ENCODE results near the gene ZC3H12D.

Gene ZC3H12D

DNA sequence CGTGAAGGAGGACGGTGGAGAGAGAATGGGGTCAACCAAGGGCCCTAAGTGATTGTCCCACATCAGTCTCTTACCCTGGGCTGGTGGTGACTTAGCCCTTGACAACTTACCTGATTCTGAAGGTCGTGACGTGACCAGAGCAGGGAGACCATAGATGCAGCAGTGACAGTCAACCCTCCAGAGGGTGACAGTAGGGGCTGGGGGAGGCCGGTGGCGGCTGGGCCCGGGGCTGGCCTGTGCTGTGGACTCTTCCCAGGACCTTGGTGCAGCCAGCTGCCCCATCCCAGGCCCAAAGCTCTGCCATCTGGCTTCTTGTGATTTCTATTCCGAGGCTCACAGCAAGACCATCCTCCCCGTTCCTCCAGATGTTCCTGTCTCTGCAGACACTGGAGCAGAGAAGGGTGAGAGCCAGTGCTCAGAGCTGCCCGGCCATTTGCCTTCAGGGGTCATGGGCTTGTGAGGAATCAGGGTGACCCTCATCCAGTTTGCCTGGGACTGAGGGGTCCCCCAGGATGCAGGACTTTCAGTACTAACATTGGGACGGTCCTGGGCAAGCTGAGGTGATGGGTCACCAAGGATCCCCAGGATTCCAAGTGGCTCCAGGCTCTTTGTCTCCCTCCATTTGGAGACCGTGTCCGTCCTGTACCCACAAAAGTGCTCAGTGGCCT is 48.8 kb downstream of the ZC3H12D start:
- ATAC-seq (replicated peaks) = no peak
- Mint-ChIP-seq H3K4me1 (peaks cover 34 to 39% of the 10 kb centered on the region in 2 donors), H3K36me3 (no peaks in the 10 kb centered on the region), H3K27me3 (no peaks in the 10 kb centered on the region), H3K4me3 (no peak overlapping the region), H3K27ac (no peak overlapping the region), H3K9me3 (no peaks in the 10 kb centered on the region)
- DNase-seq = no peak

DNA sequence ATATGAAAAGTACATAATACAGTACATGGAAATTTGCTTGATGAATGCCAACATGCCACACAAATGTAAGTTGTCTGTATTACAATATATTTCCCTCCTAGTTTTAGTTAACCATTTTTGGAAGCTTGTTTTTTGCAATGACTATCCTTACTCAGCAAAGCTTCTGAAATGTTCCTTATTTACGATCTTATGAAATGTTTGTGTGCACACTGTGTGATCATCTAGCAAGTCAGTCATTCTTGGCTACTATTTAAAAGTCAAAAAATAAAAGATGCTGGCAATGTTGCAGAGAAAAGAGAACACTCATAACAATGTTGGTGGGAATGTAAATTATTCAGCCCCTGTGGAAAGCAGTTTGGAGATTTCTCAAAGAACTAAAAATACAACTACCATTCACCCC is 50.9 kb downstream of the ZC3H12D start:
- ATAC-seq (replicated peaks) = no peak
- Mint-ChIP-seq H3K36me3 (no peaks in the 10 kb centered on the region), H3K4me1 (peaks cover 20 to 23% of the 10 kb centered on the region in 2 donors), H3K27ac (no peak overlapping the region), H3K4me3 (no peak overlapping the region), H3K27me3 (no peaks in the 10 kb centered on the region), H3K9me3 (no peaks in the 10 kb centered on the region)
- DNase-seq = no peak

- Mint-ChIP-seq H3K36me3 (no peaks in the 10 kb centered on the region), H3K4me1 (peaks cover 15 to 19% of the 10 kb centered on the region in 2 donors), H3K4me3 (no peak overlapping the region), H3K9me3 (no peaks in the 10 kb centered on the region), H3K27me3 (no peaks in the 10 kb centered on the region), H3K27ac (no peak overlapping the region)
- no peak for ATAC-seq (replicated peaks)
- no peak for DNase-seq
Observed at GRCh38 chr6:149433405-149433804, 51.4 kb downstream of the ZC3H12D start.

DNA sequence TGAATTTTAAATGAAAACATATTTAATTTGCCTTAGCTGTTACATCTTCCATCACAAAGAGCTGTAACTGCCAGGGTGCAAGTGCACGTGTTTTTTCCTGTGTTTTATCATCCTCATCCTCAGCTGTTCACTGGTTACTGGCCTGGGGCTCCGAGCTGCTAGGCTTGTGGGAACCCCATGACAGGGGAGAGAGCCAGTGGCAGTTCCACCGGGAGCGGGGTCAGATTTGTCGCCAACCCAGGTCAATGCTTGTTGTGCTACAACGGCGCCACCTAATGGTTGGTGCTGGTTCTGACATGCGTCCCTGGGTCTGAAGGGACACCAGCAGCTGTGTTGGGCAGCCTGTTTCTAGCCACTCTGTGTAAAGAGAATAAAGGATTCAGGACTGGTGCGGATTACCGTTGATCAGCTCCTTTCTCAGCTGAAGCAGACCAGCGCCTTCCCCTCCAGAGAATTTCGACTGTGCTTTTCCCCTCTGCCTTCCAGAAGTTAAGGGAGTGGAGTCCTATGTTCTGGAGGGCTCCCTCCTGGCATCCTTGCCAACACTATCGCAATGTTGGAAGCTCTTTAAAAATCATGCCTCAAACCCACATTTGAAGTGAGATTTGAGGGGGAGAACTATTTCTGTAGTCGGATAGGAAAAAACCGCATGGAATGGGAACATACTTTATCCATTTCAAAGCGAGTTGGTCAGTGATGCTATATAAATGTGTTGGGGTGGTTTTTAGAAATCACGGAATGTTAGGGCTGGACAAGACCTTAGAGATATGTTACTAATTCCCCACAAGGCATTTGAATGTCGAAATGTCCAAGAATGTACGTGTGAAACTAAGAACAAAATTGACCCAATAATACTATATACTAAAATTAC is 52.7 kb downstream of the ZC3H12D start:
- H3K9me3 Mint-ChIP-seq = no peaks in the 10 kb centered on the region
- ATAC-seq (replicated peaks) (peak; percentile 98 to 99), DNase-seq (peak; percentile 83)
- H3K27ac Mint-ChIP-seq = peak overlapping the region; percentile 51
- peaks cover 4 to 6% of the 10 kb centered on the region in 2 donors for H3K4me1 Mint-ChIP-seq
- H3K36me3 Mint-ChIP-seq = no peaks in the 10 kb centered on the region
- H3K4me3 Mint-ChIP-seq = peak overlapping the region; percentile 56 to 74
- no peaks in the 10 kb centered on the region for H3K27me3 Mint-ChIP-seq

DNA sequence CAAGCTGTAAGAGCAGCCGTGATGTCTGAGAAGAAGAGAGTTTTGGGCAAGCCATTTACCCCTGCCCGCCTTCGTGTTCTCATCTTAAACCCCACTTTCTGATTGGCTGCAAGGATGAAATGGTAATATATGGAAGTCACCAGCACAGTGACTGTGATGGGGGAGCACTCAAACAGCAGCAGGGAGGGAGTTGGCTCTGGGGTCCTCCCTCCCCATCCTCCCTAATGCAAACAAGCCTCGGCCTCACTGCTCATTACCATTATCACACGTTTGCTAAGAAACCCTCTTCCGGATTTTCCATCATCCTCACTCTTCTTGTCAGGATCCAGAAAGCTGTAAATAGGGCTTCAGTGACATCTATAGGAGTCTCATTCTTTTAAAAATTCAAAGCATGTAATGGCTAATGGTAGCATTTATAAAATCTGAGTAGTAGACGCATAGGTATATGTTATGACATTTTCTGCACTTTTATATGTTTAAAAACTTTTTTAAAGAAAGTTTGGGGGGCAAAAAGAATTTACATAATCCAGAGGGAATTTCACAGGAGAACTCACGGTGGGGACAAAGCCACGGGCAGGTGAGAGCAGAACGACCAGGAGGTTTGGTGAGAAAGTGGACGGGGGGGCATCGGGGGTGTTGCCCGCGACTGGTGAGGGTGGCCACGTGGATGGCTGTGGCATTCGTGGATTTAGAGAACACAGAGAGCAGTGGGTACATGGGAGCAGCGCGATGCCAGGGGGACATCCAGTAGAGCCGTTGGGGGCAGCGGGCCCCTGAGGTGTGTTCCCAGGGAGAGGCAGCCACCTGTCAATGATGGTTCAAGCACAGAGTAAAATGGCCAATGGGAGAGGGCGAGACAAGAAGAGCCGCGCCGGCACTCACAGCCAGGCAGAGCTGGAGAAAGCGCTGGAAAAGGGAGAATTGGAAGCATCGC is 55.1 kb downstream of the ZC3H12D start:
- DNase-seq (no peak), ATAC-seq (replicated peaks) (no peak)
- Mint-ChIP-seq H3K4me3 (no peak overlapping the region), H3K36me3 (no peaks in the 10 kb centered on the region), H3K27me3 (no peaks in the 10 kb centered on the region), H3K9me3 (no peaks in the 10 kb centered on the region), H3K4me1 (peaks cover 4 to 5% of the 10 kb centered on the region in 2 donors), H3K27ac (peak overlapping the region; percentile 59)

DNA sequence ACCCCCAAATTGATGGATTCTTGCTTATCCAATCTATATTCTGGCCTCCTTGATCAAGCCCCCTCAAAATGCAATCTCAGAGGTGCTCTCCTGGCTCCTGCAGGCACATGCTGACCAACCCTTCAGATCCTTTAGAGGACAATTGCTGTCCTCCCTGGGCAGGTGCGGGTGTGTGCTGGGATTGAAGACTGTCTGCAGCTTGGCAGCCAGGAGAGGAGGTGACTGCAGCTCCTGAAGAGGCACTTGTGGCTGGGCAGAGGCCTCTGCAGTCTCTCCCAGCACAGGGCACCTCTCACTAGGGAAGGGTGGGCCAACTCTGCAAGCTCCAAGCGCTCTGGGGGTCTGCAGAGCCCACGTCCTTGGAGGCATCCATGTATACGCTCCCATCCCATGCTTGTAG is 56.2 kb downstream of the ZC3H12D start:
- H3K4me1 Mint-ChIP-seq = peaks cover 5% of the 10 kb centered on the region in 2 donors
- no peak for ATAC-seq (replicated peaks)
- no peak overlapping the region for H3K4me3 Mint-ChIP-seq
- no peaks in the 10 kb centered on the region for H3K36me3 Mint-ChIP-seq
- H3K27me3 Mint-ChIP-seq = peaks cover 0 to under 1% of the 10 kb centered on the region in 2 donors
- H3K9me3 Mint-ChIP-seq = no peaks in the 10 kb centered on the region
- no peak for DNase-seq
- no peak overlapping the region for H3K27ac Mint-ChIP-seq

DNA sequence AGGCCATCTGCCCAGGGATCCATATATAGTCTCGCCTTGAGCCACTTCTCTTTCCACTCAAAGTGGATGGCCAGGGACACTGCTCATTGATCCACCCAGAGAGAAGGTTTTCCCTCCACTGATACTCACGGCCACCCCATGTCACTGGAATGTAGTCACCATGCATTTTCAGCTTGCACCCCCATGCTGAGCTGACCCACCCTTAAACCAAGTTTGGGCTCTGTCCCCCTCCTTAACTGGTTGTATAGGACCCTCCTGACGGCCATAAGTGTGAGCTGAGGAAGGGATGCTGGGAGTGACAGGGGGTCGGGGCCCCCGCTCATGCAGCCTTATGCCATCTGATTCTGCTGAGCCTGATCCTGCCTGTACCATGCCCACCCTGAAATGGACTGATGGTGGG is 59.1 kb downstream of the ZC3H12D start:
- DNase-seq = no peak
- no peak for ATAC-seq (replicated peaks)
- Mint-ChIP-seq H3K27ac (peak overlapping the region; percentile 28), H3K36me3 (no peaks in the 10 kb centered on the region), H3K9me3 (no peaks in the 10 kb centered on the region), H3K4me1 (peaks cover 0 to 3% of the 10 kb centered on the region in 2 donors), H3K27me3 (peaks cover 0 to 3% of the 10 kb centered on the region in 2 donors), H3K4me3 (no peak overlapping the region)

DNA sequence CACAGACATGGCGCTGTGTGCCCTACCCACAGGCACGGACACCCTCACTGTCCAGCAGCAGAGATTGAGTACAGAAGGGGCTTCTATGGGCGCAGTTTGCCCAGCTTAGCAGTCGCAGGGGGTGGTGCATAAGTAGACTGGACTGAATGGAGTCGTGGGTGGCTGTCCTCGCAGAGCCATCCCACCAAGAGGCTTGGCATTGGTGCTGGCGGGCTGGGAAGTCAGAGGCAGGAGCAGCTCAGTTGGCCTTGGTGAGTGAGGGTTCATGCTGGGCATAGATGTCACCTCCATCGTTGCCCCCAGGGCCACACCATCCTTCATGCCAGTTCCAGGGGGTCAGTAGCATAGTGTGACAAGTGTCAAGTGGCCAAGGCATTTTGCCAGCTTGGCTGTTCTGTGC is 59.6 kb downstream of the ZC3H12D start:
- H3K36me3 Mint-ChIP-seq = no peaks in the 10 kb centered on the region
- H3K4me3 Mint-ChIP-seq = no peak overlapping the region
- H3K27ac Mint-ChIP-seq = no peak overlapping the region
- no peaks in the 10 kb centered on the region for H3K9me3 Mint-ChIP-seq
- peaks cover 0 to 3% of the 10 kb centered on the region in 2 donors for H3K27me3 Mint-ChIP-seq
- H3K4me1 Mint-ChIP-seq = peaks cover 4 to 6% of the 10 kb centered on the region in 2 donors
- no peak for DNase-seq
- no peak for ATAC-seq (replicated peaks)

GRCh38 chr6:149423964-149424440 is 60.8 kb downstream of the ZC3H12D start:
- ATAC-seq (replicated peaks) (no peak), DNase-seq (no peak)
- Mint-ChIP-seq H3K27me3 (peaks cover 0 to 3% of the 10 kb centered on the region in 2 donors), H3K36me3 (no peaks in the 10 kb centered on the region), H3K4me3 (no peak overlapping the region), H3K4me1 (peaks cover 10 to 13% of the 10 kb centered on the region in 2 donors), H3K9me3 (no peaks in the 10 kb centered on the region), H3K27ac (no peak overlapping the region)

DNA sequence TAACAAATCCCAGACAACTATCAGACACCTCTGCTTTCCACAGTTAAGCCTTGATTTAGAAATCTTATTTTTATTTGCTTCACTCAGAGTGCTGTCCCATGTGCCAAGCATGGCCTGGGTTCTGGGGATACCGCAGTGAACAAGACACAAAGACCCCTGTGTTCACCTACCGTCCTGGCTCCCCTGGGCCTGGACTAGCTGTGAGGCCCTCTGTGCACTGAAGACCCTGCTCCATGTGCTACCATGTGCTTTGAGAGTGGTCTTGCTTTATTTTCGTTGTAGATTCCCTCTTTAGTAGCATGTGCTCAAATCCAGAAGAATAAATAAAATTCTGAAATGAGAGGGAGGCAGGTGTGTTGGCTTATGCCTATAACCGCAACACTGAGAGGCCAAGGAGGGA is 62.2 kb downstream of the ZC3H12D start:
- Mint-ChIP-seq H3K9me3 (no peaks in the 10 kb centered on the region), H3K4me3 (no peak overlapping the region), H3K4me1 (peaks cover 10 to 20% of the 10 kb centered on the region in 2 donors), H3K36me3 (no peaks in the 10 kb centered on the region), H3K27ac (no peak overlapping the region), H3K27me3 (peaks cover 0 to 3% of the 10 kb centered on the region in 2 donors)
- ATAC-seq (replicated peaks) (no peak), DNase-seq (no peak)

DNA sequence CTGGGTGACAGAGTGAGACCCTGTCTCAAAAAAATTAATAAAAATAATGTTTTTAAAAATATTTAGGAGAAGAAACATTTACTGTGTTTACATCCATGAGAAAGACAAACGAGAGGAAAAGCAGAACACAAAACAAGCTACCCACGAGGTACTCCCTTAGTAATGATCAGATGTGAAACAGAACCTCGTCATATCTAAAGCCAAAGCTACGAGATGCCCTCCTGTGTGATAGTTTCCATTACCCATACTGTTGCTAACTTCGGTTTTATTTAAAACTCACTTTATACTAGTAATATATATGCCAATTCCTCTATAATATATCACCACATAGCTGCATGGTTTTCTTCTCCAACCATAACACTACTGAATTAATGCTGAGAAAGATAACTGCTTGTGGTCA is 63.7 kb downstream of the ZC3H12D start:
- H3K36me3 Mint-ChIP-seq = no peaks in the 10 kb centered on the region
- no peak for ATAC-seq (replicated peaks)

GRCh38 chr6:149419696-149420404 is 65.0 kb downstream of the ZC3H12D start:
- Mint-ChIP-seq H3K4me1 (peaks cover 12 to 20% of the 10 kb centered on the region in 2 donors), H3K36me3 (peaks cover 2 to 10% of the 10 kb centered on the region in 2 donors), H3K4me3 (no peak overlapping the region), H3K27ac (peak overlapping the region; percentile 68), H3K27me3 (peaks cover 0 to 3% of the 10 kb centered on the region in 2 donors), H3K9me3 (no peaks in the 10 kb centered on the region)
- DNase-seq (no peak), ATAC-seq (replicated peaks) (peak; percentile 59 to 75)

More for the DNA sequence above, 63.7 kb downstream of the ZC3H12D start:
- no peak for DNase-seq
- H3K4me1 Mint-ChIP-seq = peaks cover 10 to 20% of the 10 kb centered on the region in 2 donors
- peaks cover 0 to 3% of the 10 kb centered on the region in 2 donors for H3K27me3 Mint-ChIP-seq
- no peak overlapping the region for H3K4me3 Mint-ChIP-seq
- no peak overlapping the region for H3K27ac Mint-ChIP-seq
- no peaks in the 10 kb centered on the region for H3K9me3 Mint-ChIP-seq

DNA sequence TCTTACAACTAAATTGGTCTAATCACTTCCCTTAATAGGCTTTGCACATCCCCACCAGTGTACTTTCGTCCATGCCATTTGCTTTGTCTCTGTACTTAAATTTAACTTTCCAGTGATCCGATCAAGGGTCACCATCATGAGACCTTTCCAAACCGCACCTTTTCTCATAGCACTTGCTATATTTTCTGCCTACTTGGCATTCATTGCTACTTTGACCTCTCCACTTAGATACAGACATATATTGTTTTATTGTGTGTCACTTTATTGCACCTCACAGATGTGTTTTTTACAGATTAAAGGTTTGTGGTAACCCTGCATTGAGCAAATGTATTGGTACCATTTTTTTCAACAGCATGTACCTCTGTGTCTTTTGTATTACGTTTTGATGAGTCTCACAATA is 70.0 kb downstream of the ZC3H12D start:
- Mint-ChIP-seq H3K27me3 (no peaks in the 10 kb centered on the region), H3K4me3 (no peak overlapping the region), H3K4me1 (peaks cover 8 to 21% of the 10 kb centered on the region in 2 donors), H3K27ac (no peak overlapping the region), H3K36me3 (peaks cover 19 to 37% of the 10 kb centered on the region in 2 donors), H3K9me3 (no peaks in the 10 kb centered on the region)
- DNase-seq (no peak), ATAC-seq (replicated peaks) (no peak)

Data from stimulated activated naive B cell treated with anti-CD40 and anti-IgM and Interleukin-4, amounts not matched to agents 10 μg/mL and 1 μg/mL and 100 μg/mL, for 72 hours (primary cell).